GM04504 (cell line): ENCODE results near the gene C1orf21.

ENCODE experiments used
- DNase-seq: peaks from one replicate; pipeline ENCODE4 v3.0.0-alpha.2; 2012; ENCODE audit warnings: low read depth

The C1orf21 gene

DNA sequence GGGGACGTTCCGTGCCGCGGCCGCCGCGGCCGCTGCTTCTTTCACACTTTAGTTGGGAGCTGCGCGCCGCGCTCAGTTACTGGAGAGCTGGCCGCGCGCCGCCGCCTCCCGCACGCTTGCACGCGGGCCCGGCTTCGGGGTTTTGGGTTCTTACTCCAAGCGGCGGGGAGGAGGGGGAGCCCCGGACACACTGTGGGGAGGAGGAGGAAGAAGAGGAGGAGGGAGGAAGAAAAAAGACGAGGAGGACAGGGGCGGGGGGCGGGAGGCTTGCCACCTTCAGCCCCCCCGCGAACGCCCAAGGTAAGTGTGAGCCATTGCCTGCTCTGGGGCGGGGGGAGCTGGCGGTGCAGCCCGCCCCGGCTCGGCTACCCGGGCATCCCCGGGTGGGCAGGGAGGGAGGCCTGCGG lies 243 bp downstream of the C1orf21 start:
- no peak for DNase-seq

- DNase-seq: no peak
Measured at GRCh38 chr1:184387476-184388318, 868 bp downstream of the C1orf21 start.

GRCh38 chr1:184388319-184388889 lies 1.6 kb downstream of the C1orf21 start:
- peak; percentile 61 for DNase-seq

- DNase-seq: no peak
Measured at GRCh38 chr1:184388971-184389370, 2.1 kb downstream of the C1orf21 start.

DNA sequence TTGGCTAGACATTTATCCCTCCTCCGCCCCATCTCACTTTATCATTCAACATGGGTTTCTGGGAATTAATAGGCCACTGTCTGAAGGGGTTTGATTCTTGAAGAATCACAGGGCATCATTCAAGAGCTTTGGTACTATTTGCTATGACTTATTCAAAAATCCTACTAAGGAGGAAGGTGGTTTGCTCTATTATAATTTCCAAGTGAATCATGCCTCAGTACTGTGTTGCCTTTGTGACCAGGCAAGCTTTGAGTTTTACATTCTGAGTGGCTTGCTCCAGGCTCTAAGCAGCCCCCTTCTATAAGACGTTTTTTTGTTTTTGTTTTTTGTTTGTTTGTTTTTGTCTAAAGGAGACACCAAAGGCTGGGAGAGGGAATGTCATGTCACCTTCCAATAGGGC lies 2.6 kb downstream of the C1orf21 start:
- no peak for DNase-seq

GRCh38 chr1:184390889-184391288 lies 4.1 kb downstream of the C1orf21 start:
- no peak for DNase-seq

GRCh38 chr1:184392067-184392466 lies 5.2 kb downstream of the C1orf21 start:
- DNase-seq: no peak

GRCh38 chr1:184392779-184393522 lies 6.1 kb downstream of the C1orf21 start:
- no peak for DNase-seq

DNA sequence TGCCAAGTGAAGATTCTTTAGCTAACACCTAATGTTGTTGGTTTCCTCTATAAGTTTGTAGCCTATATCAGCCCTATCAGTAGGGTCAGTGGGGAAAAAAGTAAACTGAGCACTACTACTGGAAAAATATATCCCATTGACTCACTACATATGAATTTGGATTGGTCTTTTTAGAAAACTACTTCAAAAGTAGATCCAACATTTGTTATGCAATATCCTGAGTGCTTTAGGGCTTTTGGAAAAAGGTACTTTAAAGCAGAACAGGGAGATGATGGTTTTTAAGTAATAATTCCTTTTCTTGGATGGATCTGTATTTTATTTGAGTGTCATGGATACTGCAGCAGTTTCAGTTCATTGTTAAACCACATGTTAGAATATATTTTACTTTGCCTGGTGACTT lies 7.1 kb downstream of the C1orf21 start:
- no peak for DNase-seq

GRCh38 chr1:184395370-184395769 lies 8.5 kb downstream of the C1orf21 start:
- DNase-seq: no peak

DNA sequence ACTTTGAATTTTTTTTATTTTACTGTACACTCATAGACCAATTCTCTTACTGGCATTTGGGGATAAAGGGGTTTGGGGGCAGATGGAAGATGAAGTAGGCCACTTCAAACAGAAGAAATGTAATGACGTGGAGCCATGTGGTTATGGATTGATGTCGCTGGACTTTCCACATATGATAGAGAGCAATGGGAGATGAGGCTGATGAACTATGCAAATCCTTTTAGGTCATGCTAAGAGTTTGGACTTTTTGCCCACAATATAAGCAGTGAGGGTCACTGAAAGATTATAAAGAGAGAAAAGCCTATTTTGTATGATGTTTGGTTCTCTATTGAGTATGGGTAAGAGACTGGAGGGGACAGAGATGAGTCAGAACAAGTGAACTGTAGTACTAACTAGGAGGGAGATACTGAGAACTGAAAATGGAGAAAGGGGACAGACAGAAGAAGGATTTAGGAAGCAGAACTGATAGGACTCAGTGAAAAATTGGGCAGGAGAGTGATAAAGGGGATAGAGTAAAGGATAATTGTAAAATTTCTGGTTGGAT lies 9.2 kb downstream of the C1orf21 start:
- DNase-seq: no peak

DNA sequence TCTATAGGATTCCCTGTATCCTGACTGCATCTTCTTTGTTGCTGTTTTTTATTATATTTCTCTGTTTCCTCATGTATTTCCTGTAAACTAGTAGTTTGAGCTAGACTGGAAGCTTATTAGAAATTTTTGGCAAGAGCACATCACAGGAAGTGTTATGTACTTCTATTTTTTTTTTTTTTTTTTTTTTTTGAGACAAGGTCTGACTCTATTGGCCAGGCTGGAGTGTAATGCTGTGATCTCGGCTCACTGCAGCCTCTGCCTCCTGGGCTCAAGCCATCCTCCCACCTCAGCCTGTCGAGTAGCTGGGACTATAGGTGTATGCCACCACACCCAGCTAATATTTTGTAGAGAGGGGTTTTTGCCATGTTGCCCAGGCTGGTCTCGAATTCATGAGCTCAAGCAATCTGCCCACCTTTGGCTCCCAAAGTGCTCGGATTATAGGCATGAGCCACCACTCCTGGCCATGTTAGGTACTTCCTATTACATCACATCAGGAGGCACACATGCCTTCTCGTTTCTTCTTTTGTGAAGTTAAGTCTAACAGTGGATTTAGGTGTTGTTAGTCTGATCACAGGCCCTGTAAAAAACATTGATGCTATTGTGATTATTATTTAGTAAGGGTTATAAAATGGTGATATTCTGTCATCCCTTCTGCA lies 12.5 kb downstream of the C1orf21 start:
- DNase-seq: no peak

GRCh38 chr1:184403961-184404726 lies 17.3 kb downstream of the C1orf21 start:
- DNase-seq: no peak

DNA sequence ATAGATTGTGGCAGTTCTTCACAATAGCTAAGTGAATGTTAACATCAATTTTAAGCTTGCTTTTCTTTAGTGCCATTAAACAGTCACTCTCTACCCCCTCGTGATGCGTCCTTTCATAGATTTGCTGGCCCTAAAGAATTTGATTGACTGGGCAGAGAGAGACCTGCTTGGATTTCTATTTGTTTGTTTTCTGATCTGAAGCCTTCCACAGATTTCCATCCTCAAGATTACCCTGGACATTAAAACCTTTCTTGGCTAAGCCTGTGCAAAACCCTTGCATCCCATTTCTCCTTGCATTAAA lies 17.8 kb downstream of the C1orf21 start:
- DNase-seq: no peak

- DNase-seq: no peak
Measured at GRCh38 chr1:184405094-184405800, 18.4 kb downstream of the C1orf21 start.

DNA sequence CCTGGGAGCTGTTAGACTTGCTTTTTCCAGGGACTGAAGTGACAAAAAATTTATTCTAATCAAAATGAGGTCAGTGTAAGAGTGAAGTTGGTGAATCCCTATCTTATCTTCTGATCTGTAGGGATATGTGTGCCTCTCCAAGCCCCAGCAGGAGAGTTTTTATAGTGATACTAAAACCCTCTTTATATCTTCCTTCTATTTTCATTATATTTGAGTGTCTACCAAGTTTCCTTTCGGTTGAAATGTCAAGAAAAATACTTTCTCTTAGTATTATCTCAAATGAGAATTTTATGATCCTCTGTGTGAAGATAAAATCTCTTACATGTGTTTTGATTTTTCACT lies 18.9 kb downstream of the C1orf21 start:
- DNase-seq: no peak

- no peak for DNase-seq
Measured at GRCh38 chr1:184406479-184406878, 19.6 kb downstream of the C1orf21 start.

GRCh38 chr1:184407816-184408510 lies 21.1 kb downstream of the C1orf21 start:
- no peak for DNase-seq

- DNase-seq: no peak
Measured at GRCh38 chr1:184408580-184408979, 21.8 kb downstream of the C1orf21 start.

- no peak for DNase-seq
Measured at GRCh38 chr1:184409011-184409410, 22.2 kb downstream of the C1orf21 start.

DNA sequence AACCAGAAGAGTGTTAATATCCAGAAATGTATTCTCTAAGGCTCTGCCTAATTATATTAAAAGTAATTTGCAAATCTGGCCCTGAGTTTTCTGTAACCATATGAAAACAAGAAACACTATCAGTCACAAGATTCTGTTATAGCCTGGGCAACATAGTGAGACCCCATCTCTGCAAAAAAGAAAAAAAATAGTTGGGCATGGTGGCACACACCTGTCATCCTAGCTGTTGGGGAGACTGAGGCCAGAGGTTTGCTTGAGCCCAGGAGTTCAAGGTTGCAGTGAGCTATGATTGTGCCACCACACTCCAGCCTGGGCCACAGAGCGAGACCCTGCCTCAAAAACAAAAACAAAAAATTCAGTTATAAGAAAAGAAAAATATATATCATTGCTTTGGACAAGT lies 25.6 kb downstream of the C1orf21 start:
- DNase-seq: no peak
